MM.1S (cell line): ENCODE results near the gene CERS6.

Experiments
- DNase-seq: peaks from one replicate; pipeline ENCODE4 v3.0.0-alpha.2; 2015
- H2AFZ ChIP-seq: fragments of 300-600 bp; sonication (generic); 2 replicates; pipeline ENCODE4 v1.6.0; 2016; ENCODE audit warnings: antibody characterized with exemption, low read length
- H3F3A ChIP-seq: fragments of 300-600 bp; sonication (generic); 2 replicates; pipeline ENCODE4 v1.6.1; 2016; ENCODE audit warnings: mild to moderate bottlenecking, antibody characterized with exemption, low read length, moderate library complexity, mixed read lengths; ENCODE audit not compliant: insufficient read depth
- H3K27ac ChIP-seq: fragments of 300-600 bp; sonication (generic); 2 replicates; pipeline ENCODE4 v1.5.1; 2016; ENCODE audit warnings: mild to moderate bottlenecking, low read length
- H3K27me3 ChIP-seq: fragments of 300-600 bp; sonication (generic); replicated peaks from 2 replicates; pipeline ENCODE4 v1.6.0; 2016; ENCODE audit warnings: low read length; ENCODE audit not compliant: insufficient read depth
- H3K36me3 ChIP-seq: fragments of 300-600 bp; sonication (generic); replicated peaks from 2 replicates; pipeline ENCODE4 v1.6.1; 2016; ENCODE audit warnings: mild to moderate bottlenecking, low read length, mixed read lengths; ENCODE audit not compliant: insufficient read depth
- H3K4me1 ChIP-seq: fragments of 300-600 bp; sonication (generic); 2 replicates; pipeline ENCODE4 v1.6.1; 2016; ENCODE audit warnings: low read length, mixed read lengths
- H3K4me2 ChIP-seq: fragments of 300-600 bp; sonication (generic); 2 replicates; pipeline ENCODE4 v1.6.0; 2016; ENCODE audit warnings: low read depth, low read length
- H3K4me3 ChIP-seq: fragments of 300-600 bp; sonication (generic); 2 replicates; pipeline ENCODE4 v1.5.1; 2016; ENCODE audit warnings: low read length, mixed read lengths
- H3K79me2 ChIP-seq: fragments of 300-600 bp; sonication (generic); 2 replicates; pipeline ENCODE4 v1.6.1; 2016; ENCODE audit warnings: mixed run types, low read length, mixed read lengths
- H3K9ac ChIP-seq: fragments of 300-600 bp; sonication (generic); 2 replicates; pipeline ENCODE4 v1.6.1; 2016; ENCODE audit warnings: low read length, mixed read lengths
- H3K9me2 ChIP-seq: fragments of 300-600 bp; sonication (generic); replicated peaks from 2 replicates; pipeline ENCODE4 v1.6.1; 2016; ENCODE audit warnings: mild to moderate bottlenecking, low read length, mixed read lengths; ENCODE audit not compliant: insufficient read depth
- H3K9me3 ChIP-seq: fragments of 300-600 bp; sonication (generic); replicated peaks from 2 replicates; pipeline ENCODE4 v1.6.1; 2016; ENCODE audit warnings: mild to moderate bottlenecking, low read length, mixed read lengths; ENCODE audit not compliant: insufficient read depth
- H4K20me1 ChIP-seq: fragments of 300-600 bp; sonication (generic); 2 replicates; pipeline ENCODE4 v1.6.1; 2016; ENCODE audit warnings: mild to moderate bottlenecking, low read length, moderate library complexity, mixed read lengths; ENCODE audit not compliant: insufficient read depth
- EZH2 ChIP-seq: fragments of 300-600 bp; sonication (generic); optimal IDR thresholded peaks from 2 replicates; pipeline ENCODE3; 2017; ENCODE audit warnings: low read depth, mild to moderate bottlenecking, antibody characterized with exemption, low read length, mixed read lengths
- EZH2phosphoT487 ChIP-seq: fragments of 300-600 bp; sonication (generic); IDR thresholded peaks from 2 replicates; pipeline ENCODE4 v1.6.1; 2018; ENCODE audit warnings: antibody characterized with exemption, low read length
- TF ChIP-seq, protein P1 (sequence below): fragments of 300-600 bp; sonication (generic); IDR thresholded peaks from 2 replicates; pipeline ENCODE4 v1.5.1; 2016; ENCODE audit warnings: antibody characterized with exemption, low read length, mixed read lengths

The CERS6 gene

DNA sequence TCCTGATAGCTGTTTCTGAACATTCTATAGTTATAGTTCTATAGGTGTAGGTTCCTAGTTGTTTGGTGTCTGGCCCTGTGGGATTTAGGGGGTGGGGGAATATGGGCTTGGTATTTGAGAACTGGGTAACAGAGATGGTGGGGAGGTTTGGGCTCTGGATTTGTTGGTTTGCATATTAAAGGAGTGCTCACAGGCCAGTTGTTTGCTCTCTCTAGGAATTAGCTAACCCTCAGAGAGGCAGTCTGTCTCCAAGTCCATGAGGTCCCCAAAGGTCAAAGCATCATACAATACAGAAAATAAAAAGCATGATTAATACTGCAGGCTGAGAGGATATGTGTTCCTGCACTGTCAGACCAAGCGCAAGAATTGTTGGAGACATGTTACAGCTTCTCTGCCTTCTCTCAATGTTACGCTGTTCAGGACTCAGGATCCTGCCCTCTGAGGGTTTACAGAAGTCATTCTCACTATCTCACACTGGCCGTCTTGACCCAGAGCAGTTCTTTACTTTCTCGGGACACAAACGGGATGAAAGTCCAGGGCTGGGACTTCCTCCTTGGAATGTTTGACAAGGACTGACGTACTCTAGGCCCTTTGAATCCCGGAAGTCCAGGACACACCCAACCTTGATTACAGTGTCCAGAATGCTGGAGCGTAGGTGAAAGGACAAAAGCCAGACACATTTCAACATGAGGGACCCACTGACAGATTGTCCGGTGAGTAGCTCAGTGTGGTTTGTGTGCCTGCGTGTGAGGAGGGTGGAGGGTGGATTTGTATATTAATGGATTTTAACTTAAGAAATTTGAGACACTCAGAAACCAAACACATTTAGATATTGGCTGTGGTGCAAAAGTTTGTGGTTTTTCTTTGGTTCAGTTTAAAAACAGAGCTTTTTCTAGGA, 346.1 kb downstream of the CERS6 start, which contains the start of gene NOSTRIN:
NOSTRIN (plus strand) TSS at position 677 of the 898 bp plus-strand sequence; CDS start at position 687, 10 bp downstream.
- Histone ChIP-seq H3K27me3 (no peaks in the 10 kb centered on the region), H3K4me3 (no peak within 1 kb of the TSS), H4K20me1 (no peaks in the 10 kb centered on the region), H3K9me2 (no peaks in the 10 kb centered on the region), H3K9ac (no peak within 1 kb of the TSS), H3K79me2 (no peaks in the 10 kb centered on the region), H3K4me1 (no peaks in the 10 kb centered on the region), H3K27ac (no peak within 1 kb of the TSS), H3F3A (no peaks in the 10 kb centered on the region), H3K36me3 (no peaks in the 10 kb centered on the region), H3K4me2 (no peak within 1 kb of the TSS), H3K9me3 (no peaks in the 10 kb centered on the region), H2AFZ (no peak within 1 kb of the TSS)
- no peak for DNase-seq
- TF ChIP-seq EZH2phosphoT487 (no peak), EZH2 (no peak)
- TF ChIP-seq, protein P1, sequence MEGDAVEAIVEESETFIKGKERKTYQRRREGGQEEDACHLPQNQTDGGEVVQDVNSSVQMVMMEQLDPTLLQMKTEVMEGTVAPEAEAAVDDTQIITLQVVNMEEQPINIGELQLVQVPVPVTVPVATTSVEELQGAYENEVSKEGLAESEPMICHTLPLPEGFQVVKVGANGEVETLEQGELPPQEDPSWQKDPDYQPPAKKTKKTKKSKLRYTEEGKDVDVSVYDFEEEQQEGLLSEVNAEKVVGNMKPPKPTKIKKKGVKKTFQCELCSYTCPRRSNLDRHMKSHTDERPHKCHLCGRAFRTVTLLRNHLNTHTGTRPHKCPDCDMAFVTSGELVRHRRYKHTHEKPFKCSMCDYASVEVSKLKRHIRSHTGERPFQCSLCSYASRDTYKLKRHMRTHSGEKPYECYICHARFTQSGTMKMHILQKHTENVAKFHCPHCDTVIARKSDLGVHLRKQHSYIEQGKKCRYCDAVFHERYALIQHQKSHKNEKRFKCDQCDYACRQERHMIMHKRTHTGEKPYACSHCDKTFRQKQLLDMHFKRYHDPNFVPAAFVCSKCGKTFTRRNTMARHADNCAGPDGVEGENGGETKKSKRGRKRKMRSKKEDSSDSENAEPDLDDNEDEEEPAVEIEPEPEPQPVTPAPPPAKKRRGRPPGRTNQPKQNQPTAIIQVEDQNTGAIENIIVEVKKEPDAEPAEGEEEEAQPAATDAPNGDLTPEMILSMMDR, result no peak

DNA sequence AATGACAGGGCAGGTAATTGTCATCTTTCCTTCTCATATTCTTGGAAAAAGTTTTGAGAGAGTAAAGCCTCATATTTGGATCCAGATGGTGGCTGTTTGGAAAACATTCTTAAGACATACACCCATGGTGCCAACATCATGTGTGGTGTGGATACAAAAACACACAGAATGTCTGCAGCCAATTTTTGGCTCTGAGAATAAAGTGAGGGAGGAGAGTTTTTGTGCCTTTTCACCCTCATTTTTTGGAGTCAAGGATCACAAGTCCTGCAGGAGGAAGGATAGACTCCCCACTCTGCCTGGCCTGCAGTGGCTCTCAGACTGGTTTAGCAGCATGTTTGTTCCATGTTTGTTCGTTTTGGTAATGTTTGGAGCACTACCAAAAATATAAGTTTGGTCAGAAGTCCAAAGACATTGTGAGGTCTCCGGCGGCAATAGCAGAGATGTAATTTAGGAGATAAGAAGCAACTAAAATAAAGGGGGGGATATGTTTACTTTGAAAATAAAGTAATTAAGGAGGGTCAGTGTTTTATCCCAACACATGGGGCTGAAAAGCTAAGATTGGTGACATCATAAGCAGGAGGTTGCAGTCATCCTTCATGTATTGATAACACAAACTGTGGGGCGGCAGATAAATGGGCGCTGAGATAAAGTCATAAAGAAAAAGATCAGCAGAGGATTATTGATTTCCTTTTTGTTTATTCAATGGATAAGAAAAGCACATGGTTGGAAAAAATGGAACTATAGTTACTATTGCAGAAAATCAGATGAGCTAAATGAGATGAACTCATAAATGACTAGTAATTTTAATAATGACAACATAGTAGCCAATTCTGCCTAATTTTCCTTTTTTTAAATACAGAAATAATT, 347.0 kb downstream of the CERS6 start:
- no peak overlapping the region for H3K27ac ChIP-seq

DNA sequence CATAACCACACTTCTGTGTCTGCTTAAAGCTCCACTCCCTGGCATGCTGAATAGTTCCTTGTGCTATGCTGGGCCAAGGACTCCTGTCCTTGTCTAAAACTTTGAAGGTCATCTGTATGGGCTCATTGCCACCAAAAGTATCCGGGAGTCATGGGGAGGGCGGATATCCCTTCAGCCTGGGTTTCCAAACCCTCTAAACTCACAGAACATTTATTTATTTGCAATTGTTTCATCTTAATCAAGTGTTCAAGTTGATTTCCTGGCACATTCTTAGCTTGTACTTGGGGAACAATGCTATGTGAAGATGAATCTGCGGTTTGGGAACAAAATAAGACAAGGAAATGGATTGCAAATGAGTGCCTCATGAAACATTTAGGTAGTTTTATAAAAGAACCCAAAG, 348.1 kb downstream of the CERS6 start:
- no peak for DNase-seq
- H2AFZ ChIP-seq, result no peak overlapping the region
- H3K4me1 ChIP-seq, result no peaks in the 10 kb centered on the region
- H3K4me2 ChIP-seq, result no peak overlapping the region
- no peak for TF ChIP-seq EZH2phosphoT487
- TF ChIP-seq, protein P1, result no peak
- no peak for TF ChIP-seq EZH2
- H3F3A ChIP-seq, result no peaks in the 10 kb centered on the region
- H3K36me3 ChIP-seq, result no peaks in the 10 kb centered on the region
- H3K9me3 ChIP-seq, result no peaks in the 10 kb centered on the region
- no peak overlapping the region for H3K4me3 ChIP-seq
- H3K27me3 ChIP-seq, result no peaks in the 10 kb centered on the region
- H3K9ac ChIP-seq, result no peak overlapping the region
- H3K79me2 ChIP-seq, result no peaks in the 10 kb centered on the region
- H4K20me1 ChIP-seq, result no peaks in the 10 kb centered on the region
- H3K27ac ChIP-seq, result no peak overlapping the region
- H3K9me2 ChIP-seq, result no peaks in the 10 kb centered on the region

More for the DNA sequence above, 347.0 kb downstream of the CERS6 start:
- DNase-seq, result no peak
- H3K36me3 ChIP-seq, result no peaks in the 10 kb centered on the region
- no peaks in the 10 kb centered on the region for H3K79me2 ChIP-seq
- H3K4me2 ChIP-seq, result no peak overlapping the region
- no peak overlapping the region for H2AFZ ChIP-seq
- H3K4me1 ChIP-seq, result no peaks in the 10 kb centered on the region
- no peaks in the 10 kb centered on the region for H3F3A ChIP-seq
- no peaks in the 10 kb centered on the region for H3K9me3 ChIP-seq
- H3K27me3 ChIP-seq, result no peaks in the 10 kb centered on the region
- TF ChIP-seq EZH2phosphoT487 (no peak), EZH2 (no peak)
- TF ChIP-seq, protein P1, result no peak
- H3K9me2 ChIP-seq, result no peaks in the 10 kb centered on the region
- H4K20me1 ChIP-seq, result no peaks in the 10 kb centered on the region
- no peak overlapping the region for H3K4me3 ChIP-seq
- H3K9ac ChIP-seq, result no peak overlapping the region
